ENCODE data around the gene GPA33. TPM values are rescaled to one million over a fixed set of nuclear protein-coding genes. Genes with fewer than 3 reads are reported as not detected.
A peak's percentile ranks its signal among the peaks of the same experiment; 100 is the strongest.

Gene GPA33
- polyA plus RNA-seq, 1 donor: 64.4 TPM

GRCh38 chr1:167130829-167131510 is 40.8 kb upstream of the GPA33 start:
- no peaks in the 10 kb centered on the region for H3K36me3 ChIP-seq (ENCODE audit: control insufficient read depth, insufficient read depth, low read length)
- H3K9me3 ChIP-seq (ENCODE audit: control insufficient read depth, low read depth, low read length): no peaks in the 10 kb centered on the region
- H3K4me1 ChIP-seq (ENCODE audit: control insufficient read depth, insufficient read depth, low read length): no peaks in the 10 kb centered on the region
- WGBS (ENCODE audit: insufficient coverage, low lambda C conversion rate): no CpG with 5 or more reads among the region's 4 CpGs
- no peaks in the 10 kb centered on the region for H3K27me3 ChIP-seq (ENCODE audit: control insufficient read depth, insufficient read depth, low read length)
- H3K27ac ChIP-seq (ENCODE audit: low read length): no peak overlapping the region
- H3K4me3 ChIP-seq (ENCODE audit: low read length): no peak overlapping the region
- no peak for DNase-seq

GRCh38 chr1:167128261-167129227 is 38.4 kb upstream of the GPA33 start:
- Histone ChIP-seq H3K4me1 (ENCODE audit: control insufficient read depth, insufficient read depth, low read length) (no peaks in the 10 kb centered on the region), H3K4me3 (ENCODE audit: low read length) (no peak overlapping the region), H3K27me3 (ENCODE audit: control insufficient read depth, insufficient read depth, low read length) (no peaks in the 10 kb centered on the region), H3K36me3 (ENCODE audit: control insufficient read depth, insufficient read depth, low read length) (no peaks in the 10 kb centered on the region), H3K9me3 (ENCODE audit: control insufficient read depth, low read depth, low read length) (no peaks in the 10 kb centered on the region), H3K27ac (ENCODE audit: low read length) (no peak overlapping the region)
- WGBS (ENCODE audit: insufficient coverage, low lambda C conversion rate): 88% methylated on average over 4 of the region's 17 CpGs
- no peak for DNase-seq

DNA sequence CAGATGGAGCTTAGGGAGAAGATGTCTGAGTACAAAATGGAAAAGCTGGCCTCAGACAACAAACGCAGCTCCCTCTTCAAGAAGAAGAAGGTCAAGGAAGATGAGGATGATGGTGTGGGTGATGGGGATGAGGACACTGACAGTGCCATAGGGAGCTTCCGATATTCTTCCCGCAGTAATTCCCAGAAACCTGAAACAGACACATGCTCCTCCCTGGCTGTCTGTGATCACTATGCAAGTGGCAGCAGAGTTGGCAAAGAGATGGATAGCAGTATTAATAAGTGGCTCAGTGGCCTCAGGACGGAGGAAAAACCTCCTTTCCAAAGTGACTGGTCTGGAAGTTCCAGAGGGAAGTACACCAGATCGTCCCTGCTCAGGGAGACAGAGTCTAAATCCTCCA is 37.5 kb upstream of the GPA33 start:
- Histone ChIP-seq H3K27me3 (ENCODE audit: control insufficient read depth, insufficient read depth, low read length) (no peaks in the 10 kb centered on the region), H3K9me3 (ENCODE audit: control insufficient read depth, low read depth, low read length) (no peaks in the 10 kb centered on the region)
- no CpG with 5 or more reads among the region's 5 CpGs for WGBS (ENCODE audit: insufficient coverage, low lambda C conversion rate)

GRCh38 chr1:167127236-167127635 is 37.1 kb upstream of the GPA33 start:
- Histone ChIP-seq H3K4me1 (ENCODE audit: control insufficient read depth, insufficient read depth, low read length) (no peaks in the 10 kb centered on the region), H3K9me3 (ENCODE audit: control insufficient read depth, low read depth, low read length) (no peaks in the 10 kb centered on the region), H3K4me3 (ENCODE audit: low read length) (no peak overlapping the region), H3K27ac (ENCODE audit: low read length) (no peak overlapping the region), H3K27me3 (ENCODE audit: control insufficient read depth, insufficient read depth, low read length) (no peaks in the 10 kb centered on the region), H3K36me3 (ENCODE audit: control insufficient read depth, insufficient read depth, low read length) (no peaks in the 10 kb centered on the region)
- WGBS (ENCODE audit: insufficient coverage, low lambda C conversion rate): no CpG with 5 or more reads among the region's 5 CpGs
- DNase-seq: no peak

More for the DNA sequence above, 37.5 kb upstream of the GPA33 start:
- Histone ChIP-seq H3K4me3 (ENCODE audit: low read length) (no peak overlapping the region), H3K36me3 (ENCODE audit: control insufficient read depth, insufficient read depth, low read length) (no peaks in the 10 kb centered on the region), H3K27ac (ENCODE audit: low read length) (no peak overlapping the region), H3K4me1 (ENCODE audit: control insufficient read depth, insufficient read depth, low read length) (no peaks in the 10 kb centered on the region)
- DNase-seq: no peak

GRCh38 chr1:167126811-167127210 is 36.6 kb upstream of the GPA33 start:
- WGBS (ENCODE audit: insufficient coverage, low lambda C conversion rate): no CpG with 5 or more reads among the region's 17 CpGs
- H3K27ac ChIP-seq (ENCODE audit: low read length): no peak overlapping the region
- H3K27me3 ChIP-seq (ENCODE audit: control insufficient read depth, insufficient read depth, low read length): no peaks in the 10 kb centered on the region
- no peaks in the 10 kb centered on the region for H3K9me3 ChIP-seq (ENCODE audit: control insufficient read depth, low read depth, low read length)
- no peak overlapping the region for H3K4me3 ChIP-seq (ENCODE audit: low read length)
- no peak for DNase-seq
- no peaks in the 10 kb centered on the region for H3K4me1 ChIP-seq (ENCODE audit: control insufficient read depth, insufficient read depth, low read length)
- H3K36me3 ChIP-seq (ENCODE audit: control insufficient read depth, insufficient read depth, low read length): no peaks in the 10 kb centered on the region

DNA sequence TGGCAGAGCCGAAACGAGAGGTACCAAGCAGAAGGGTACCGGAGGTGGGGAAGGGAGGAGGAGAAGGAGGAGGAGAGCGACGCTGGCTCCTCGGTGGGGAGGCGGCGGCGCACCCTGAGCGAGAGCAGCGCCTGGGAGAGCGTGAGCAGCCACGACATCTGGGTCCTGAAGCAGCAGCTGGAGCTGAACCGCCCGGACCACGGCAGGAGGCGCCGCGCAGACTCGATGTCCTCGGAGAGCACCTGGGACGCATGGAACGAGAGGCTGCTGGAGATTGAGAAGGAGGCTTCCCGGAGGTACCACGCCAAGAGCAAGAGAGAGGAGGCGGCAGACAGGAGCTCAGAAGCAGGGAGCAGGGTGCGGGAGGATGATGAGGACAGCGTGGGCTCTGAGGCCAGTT is 36.1 kb upstream of the GPA33 start:
- peaks cover under 1% of the 10 kb centered on the region for H3K4me1 ChIP-seq (ENCODE audit: control insufficient read depth, insufficient read depth, low read length)
- no peaks in the 10 kb centered on the region for H3K36me3 ChIP-seq (ENCODE audit: control insufficient read depth, insufficient read depth, low read length)
- H3K27me3 ChIP-seq (ENCODE audit: control insufficient read depth, insufficient read depth, low read length): no peaks in the 10 kb centered on the region
- no peaks in the 10 kb centered on the region for H3K9me3 ChIP-seq (ENCODE audit: control insufficient read depth, low read depth, low read length)
- WGBS (ENCODE audit: insufficient coverage, low lambda C conversion rate): 92% methylated on average over 3 of the region's 28 CpGs
- no peak overlapping the region for H3K27ac ChIP-seq (ENCODE audit: low read length)
- H3K4me3 ChIP-seq (ENCODE audit: low read length): no peak overlapping the region
- DNase-seq: no peak

- H3K9me3 ChIP-seq (ENCODE audit: control insufficient read depth, low read depth, low read length): no peaks in the 10 kb centered on the region
- WGBS (ENCODE audit: insufficient coverage, low lambda C conversion rate): no CpG with 5 or more reads among the region's 4 CpGs
- no peaks in the 10 kb centered on the region for H3K36me3 ChIP-seq (ENCODE audit: control insufficient read depth, insufficient read depth, low read length)
- DNase-seq: no peak
- no peaks in the 10 kb centered on the region for H3K27me3 ChIP-seq (ENCODE audit: control insufficient read depth, insufficient read depth, low read length)
- no peak overlapping the region for H3K4me3 ChIP-seq (ENCODE audit: low read length)
- no peak overlapping the region for H3K27ac ChIP-seq (ENCODE audit: low read length)
- peaks cover 5% of the 10 kb centered on the region for H3K4me1 ChIP-seq (ENCODE audit: control insufficient read depth, insufficient read depth, low read length)
Measured at GRCh38 chr1:167122568-167122967, 32.4 kb upstream of the GPA33 start.

DNA sequence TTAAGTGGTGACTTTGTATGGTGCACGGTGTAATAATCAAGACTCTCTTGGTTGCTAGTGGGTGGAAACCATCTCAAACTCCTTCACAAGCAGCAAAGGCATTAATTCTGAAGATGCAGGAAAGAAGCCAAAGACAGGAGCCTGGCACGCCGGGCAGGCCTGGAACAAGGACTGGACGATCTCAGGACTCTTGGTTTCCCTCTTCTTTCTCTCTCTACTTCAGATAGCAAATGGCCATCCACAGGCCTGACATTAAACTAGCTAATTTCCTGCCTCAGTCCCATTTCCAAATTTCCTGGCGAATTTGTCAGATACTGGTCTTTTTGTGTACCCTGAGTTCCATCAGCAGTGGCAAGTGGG is 31.9 kb upstream of the GPA33 start:
- Histone ChIP-seq H3K27me3 (ENCODE audit: control insufficient read depth, insufficient read depth, low read length) (no peaks in the 10 kb centered on the region), H3K27ac (ENCODE audit: low read length) (no peak overlapping the region), H3K4me1 (ENCODE audit: control insufficient read depth, insufficient read depth, low read length) (peaks cover 5% of the 10 kb centered on the region), H3K4me3 (ENCODE audit: low read length) (no peak overlapping the region), H3K9me3 (ENCODE audit: control insufficient read depth, low read depth, low read length) (no peaks in the 10 kb centered on the region), H3K36me3 (ENCODE audit: control insufficient read depth, insufficient read depth, low read length) (no peaks in the 10 kb centered on the region)
- WGBS (ENCODE audit: insufficient coverage, low lambda C conversion rate): no CpG with 5 or more reads among the region's 5 CpGs
- no peak for DNase-seq

DNA sequence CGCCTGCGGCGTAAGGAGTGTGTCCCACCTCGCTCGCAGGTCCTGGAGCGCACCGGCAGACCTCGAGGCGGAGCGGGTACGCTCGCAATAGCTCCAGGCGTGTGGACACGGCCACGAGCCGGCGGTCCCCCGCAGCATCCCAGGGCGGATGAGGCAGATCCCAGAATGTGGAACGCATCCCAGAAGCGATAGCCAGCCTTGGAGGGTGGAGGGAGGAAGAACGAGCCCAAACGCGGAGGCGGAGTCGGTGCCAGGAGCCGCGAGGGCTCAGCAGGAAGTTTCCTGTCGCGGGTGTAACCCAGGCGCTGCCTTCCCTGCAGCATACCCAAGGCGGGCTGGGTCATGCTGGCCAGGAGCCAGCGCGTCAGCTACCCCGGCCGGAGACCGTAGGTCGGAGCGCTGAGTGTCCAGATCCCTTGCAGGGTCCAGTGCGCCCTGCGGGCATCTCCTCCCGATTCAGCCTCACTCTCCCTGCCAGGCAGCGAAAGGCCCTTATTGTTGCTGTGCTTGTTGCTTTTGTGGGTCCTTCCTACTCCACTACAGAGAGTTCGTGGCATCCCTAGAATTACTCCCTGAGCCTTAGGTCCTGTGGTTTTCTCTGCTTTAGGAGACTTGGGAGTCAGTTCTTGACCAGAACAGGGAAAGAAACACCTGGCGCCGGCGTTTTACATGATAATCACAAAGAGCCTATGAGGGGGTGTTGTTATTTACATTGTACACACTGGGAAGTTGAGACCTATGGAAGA is 31.4 kb upstream of the GPA33 start:
- H3K9me3 ChIP-seq (ENCODE audit: control insufficient read depth, low read depth, low read length): no peaks in the 10 kb centered on the region
- no peak overlapping the region for H3K27ac ChIP-seq (ENCODE audit: low read length)
- H3K4me3 ChIP-seq (ENCODE audit: low read length): peak overlapping the region; percentile 54
- H3K36me3 ChIP-seq (ENCODE audit: control insufficient read depth, insufficient read depth, low read length): no peaks in the 10 kb centered on the region
- H3K4me1 ChIP-seq (ENCODE audit: control insufficient read depth, insufficient read depth, low read length): peaks cover 5% of the 10 kb centered on the region
- WGBS (ENCODE audit: insufficient coverage, low lambda C conversion rate): no CpG with 5 or more reads among the region's 47 CpGs
- no peaks in the 10 kb centered on the region for H3K27me3 ChIP-seq (ENCODE audit: control insufficient read depth, insufficient read depth, low read length)
- DNase-seq: peak; percentile 61 to 84

- H3K36me3 ChIP-seq (ENCODE audit: control insufficient read depth, insufficient read depth, low read length): no peaks in the 10 kb centered on the region
- no peaks in the 10 kb centered on the region for H3K27me3 ChIP-seq (ENCODE audit: control insufficient read depth, insufficient read depth, low read length)
- H3K4me1 ChIP-seq (ENCODE audit: control insufficient read depth, insufficient read depth, low read length): peaks cover 5% of the 10 kb centered on the region
- DNase-seq: no peak
- 80% methylated on average over 1 of the region's 13 CpGs for WGBS (ENCODE audit: insufficient coverage, low lambda C conversion rate)
- peak overlapping the region; percentile 54 for H3K4me3 ChIP-seq (ENCODE audit: low read length)
- H3K27ac ChIP-seq (ENCODE audit: low read length): no peak overlapping the region
- H3K9me3 ChIP-seq (ENCODE audit: control insufficient read depth, low read depth, low read length): no peaks in the 10 kb centered on the region
Measured at GRCh38 chr1:167120899-167121298, 30.7 kb upstream of the GPA33 start.

All from large intestine (tissue), 3 donors.